GM19372 (cell line): ENCODE results near the gene PDHX.
"Not testable (repeated sequence)": the region's sequence is repeated elsewhere in the genome, so short reads cannot be mapped to it uniquely, and the experiment has no call there.

Source experiments
- ATAC-seq: cut with Tn5 transposase; IDR thresholded peaks from one replicate; pipeline ENCODE4 v1.9.1; 2021; ENCODE audit warnings: mild to moderate bottlenecking, low read depth, moderate library complexity; ENCODE audit not compliant: unreplicated experiment

Gene PDHX

GRCh38 chr11:34916015-34916842 is at the start of gene PDHX, which contains the start of gene APIP:
TSS of gene PDHX (plus strand) at chr11:34916618. CDS start at chr11:34916656, 38 bp downstream.
TSS of gene APIP (minus strand) at chr11:34916379. CDS start at chr11:34916284, 95 bp downstream.
- peak; percentile 93 for ATAC-seq

- ATAC-seq = no peak
These were observed 47.0 kb upstream of the PDHX start for GRCh38 chr11:34869425-34869824.

GRCh38 chr11:34870548-34871196 is 45.7 kb upstream of the PDHX start:
- ATAC-seq = no peak

GRCh38 chr11:34874202-34874601 is 42.2 kb upstream of the PDHX start:
- ATAC-seq = no peak

GRCh38 chr11:34877375-34877975 is 38.9 kb upstream of the PDHX start:
- ATAC-seq = no peak

GRCh38 chr11:34881900-34882299 is 34.5 kb upstream of the PDHX start:
- ATAC-seq = no peak

- ATAC-seq = no peak
These were observed 29.8 kb upstream of the PDHX start for GRCh38 chr11:34886609-34887008.

- no peak for ATAC-seq
These were observed 29.2 kb upstream of the PDHX start for GRCh38 chr11:34887260-34887659.

GRCh38 chr11:34890089-34890488 is 26.3 kb upstream of the PDHX start:
- no peak for ATAC-seq

GRCh38 chr11:34890812-34891211 is 25.6 kb upstream of the PDHX start:
- no peak for ATAC-seq

- no peak for ATAC-seq
These were observed 24.8 kb upstream of the PDHX start for GRCh38 chr11:34891611-34892010.

- ATAC-seq = no peak
These were observed 23.0 kb upstream of the PDHX start for GRCh38 chr11:34893416-34893815.

GRCh38 chr11:34896191-34896590 is 20.2 kb upstream of the PDHX start:
- ATAC-seq = not testable (repeated sequence)

- no peak for ATAC-seq
These were observed 19.1 kb upstream of the PDHX start for GRCh38 chr11:34897171-34897870.

GRCh38 chr11:34898474-34898873 is 17.9 kb upstream of the PDHX start:
- ATAC-seq = no peak

- no peak for ATAC-seq
These were observed 16.8 kb upstream of the PDHX start for GRCh38 chr11:34899633-34900016.

- ATAC-seq = no peak
These were observed 11.9 kb upstream of the PDHX start for GRCh38 chr11:34904421-34904955.

- no peak for ATAC-seq
These were observed 10.8 kb upstream of the PDHX start for GRCh38 chr11:34905666-34906065.

GRCh38 chr11:34907934-34908593 is 8.4 kb upstream of the PDHX start:
- ATAC-seq = no peak

GRCh38 chr11:34909415-34909814 is 7.0 kb upstream of the PDHX start:
- ATAC-seq = no peak
